NCI-H526 (cell line): ENCODE results near the gene SYNJ1.
"Not testable (repeated sequence)": the region's sequence is repeated elsewhere in the genome, so short reads cannot be mapped to it uniquely, and the experiment has no call there.

Experiments
- DNase-seq, 2 experiments: peaks; one replicate each; lab custom pipeline; 2025; lab: John Stamatoyannopoulos, UW

The SYNJ1 gene

DNA sequence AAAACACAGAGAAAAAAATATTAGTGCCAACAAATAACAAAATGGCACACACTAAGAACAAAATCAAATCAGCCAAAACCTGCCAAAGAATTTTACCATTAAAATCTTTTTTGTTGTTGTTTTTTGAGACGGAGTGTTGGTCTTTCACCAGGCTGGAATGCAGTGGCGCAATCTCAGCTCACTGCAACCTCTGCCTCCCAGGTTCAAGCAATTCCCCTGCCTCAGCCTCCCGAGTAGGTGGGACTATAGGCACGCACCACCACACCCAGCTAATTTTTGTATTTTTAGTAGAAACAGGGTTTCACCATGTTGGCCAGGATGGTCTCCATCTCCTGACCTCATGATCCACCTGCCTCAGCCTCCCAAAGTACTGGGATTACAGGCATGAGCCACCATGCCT is 8.3 kb upstream of the SYNJ1 start:
- DNase-seq = not testable (repeated sequence)

DNA sequence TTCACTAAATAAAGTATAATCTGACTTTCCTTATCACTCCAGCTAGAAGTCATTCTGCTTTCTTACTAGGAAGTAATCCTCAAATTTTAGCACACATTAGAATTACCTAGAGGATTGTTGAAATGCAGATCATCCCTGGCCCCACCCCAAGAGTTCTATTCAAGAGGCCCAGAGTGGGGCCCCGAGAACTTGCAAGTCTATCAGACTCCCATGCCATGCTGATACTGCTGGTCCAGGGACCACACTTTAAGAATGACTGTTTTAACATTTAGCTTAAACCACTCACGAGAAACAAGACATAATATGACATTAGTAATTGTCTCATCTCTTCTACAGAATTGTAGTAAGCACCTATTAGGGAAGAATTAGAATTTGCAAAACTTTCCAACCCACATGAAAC is 7.7 kb upstream of the SYNJ1 start:
- no peak for DNase-seq

DNA sequence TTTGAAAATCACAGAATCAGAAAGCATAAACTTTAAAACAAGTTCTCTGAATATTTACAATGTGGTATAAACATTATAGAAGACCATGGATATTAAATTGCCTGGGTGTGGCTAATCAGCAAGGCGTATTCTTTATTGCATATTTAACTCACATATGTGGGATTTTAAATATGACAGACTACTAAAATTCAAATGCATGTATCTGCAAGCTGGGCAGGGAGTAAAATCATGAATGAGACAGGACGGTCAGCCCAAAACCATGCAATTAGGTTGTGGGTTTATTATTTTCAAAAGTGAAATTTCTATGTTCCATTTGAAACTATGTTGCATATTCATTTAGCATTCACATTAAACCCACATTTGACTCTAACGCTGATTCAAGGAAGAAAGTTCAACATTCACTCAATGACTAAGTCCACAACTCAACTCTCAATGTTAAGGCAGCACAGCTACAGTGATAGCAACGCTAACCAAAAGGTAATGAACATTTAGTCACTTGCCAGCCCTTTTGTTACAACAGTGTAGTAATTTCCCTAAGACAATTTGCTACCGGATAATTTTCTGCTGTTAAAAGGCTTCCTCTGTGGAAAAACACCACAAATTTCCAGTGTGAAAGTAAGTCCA is 6.3 kb upstream of the SYNJ1 start:
- DNase-seq = no peak

DNA sequence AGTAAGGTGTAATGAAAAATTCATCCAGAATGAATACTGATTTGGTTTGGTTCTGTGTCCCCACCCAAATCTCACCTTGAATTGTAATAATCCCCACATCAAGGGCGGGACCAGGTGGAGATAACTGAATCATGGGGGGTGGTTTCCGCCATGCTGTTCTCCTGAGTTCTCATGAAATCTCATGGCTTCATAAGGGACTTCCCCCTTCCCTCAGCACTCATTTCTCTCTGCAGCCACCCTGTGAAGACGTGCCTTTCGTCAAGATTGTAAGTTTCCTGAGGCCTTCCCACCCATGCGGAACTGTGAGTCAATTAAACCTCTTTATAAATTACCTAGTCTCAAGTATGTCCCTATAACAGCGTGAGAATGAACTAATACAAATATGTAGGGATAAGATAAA is 5.5 kb upstream of the SYNJ1 start:
- DNase-seq = no peak

DNA sequence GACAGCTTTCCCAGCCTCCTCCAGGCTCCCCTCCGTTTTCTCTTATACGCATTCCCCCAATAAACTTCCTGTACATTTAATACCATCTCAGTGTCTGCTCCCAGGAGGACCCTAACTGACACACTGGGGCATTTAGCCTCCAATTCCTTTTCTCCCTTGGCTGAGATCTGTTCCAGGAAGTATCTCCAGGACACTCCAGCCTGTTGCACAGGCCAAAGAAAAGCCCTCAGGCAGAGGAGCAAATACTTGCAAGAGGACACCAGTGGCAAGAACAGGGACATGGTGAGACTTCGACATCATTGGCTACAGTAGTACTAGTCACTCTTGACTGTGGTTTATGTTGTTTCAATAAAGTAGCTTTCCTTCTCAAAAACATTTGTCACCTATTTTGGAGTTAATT is 4.7 kb upstream of the SYNJ1 start:
- no peak for DNase-seq

DNA sequence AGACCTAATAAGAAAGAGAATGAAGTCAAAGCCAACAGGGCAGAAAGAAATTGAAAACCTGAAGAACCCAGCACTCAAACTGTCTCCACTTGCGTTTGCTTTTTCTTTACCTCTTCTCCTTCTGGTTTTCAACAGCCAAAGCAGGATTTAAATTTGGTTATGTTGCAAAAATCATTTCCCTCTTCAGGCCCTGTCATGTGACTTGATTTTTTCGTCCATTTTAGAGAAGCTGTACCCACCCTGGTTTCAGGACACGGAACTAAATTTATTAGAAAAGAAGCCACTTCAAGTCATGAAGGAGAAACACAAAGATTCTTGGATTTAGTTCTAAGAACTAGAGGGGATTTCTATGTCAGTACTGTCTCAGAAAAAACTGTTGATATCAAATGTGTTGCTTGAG is 1.0 kb upstream of the SYNJ1 start:
- no peak for DNase-seq

DNA sequence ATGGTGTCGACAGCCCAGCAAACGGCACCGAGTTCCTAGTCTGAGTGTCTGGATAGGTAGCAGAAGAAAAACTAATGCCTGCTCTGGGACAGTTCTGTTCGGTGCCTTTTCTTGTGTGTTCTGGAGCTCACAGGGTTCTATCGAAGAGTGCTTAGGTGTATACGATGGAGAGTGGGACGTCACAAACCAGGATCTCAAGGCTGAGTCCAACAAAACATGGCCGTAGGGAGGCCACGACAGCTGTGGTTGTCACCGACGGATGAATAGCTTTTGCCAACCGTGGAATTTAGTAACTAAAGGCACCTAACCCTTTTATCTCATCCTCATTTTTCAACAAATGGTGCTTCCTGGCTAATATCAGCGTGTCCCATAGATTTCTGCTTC is 635 bp upstream of the SYNJ1 start:
- DNase-seq = peak; percentile 44 to 56

DNA sequence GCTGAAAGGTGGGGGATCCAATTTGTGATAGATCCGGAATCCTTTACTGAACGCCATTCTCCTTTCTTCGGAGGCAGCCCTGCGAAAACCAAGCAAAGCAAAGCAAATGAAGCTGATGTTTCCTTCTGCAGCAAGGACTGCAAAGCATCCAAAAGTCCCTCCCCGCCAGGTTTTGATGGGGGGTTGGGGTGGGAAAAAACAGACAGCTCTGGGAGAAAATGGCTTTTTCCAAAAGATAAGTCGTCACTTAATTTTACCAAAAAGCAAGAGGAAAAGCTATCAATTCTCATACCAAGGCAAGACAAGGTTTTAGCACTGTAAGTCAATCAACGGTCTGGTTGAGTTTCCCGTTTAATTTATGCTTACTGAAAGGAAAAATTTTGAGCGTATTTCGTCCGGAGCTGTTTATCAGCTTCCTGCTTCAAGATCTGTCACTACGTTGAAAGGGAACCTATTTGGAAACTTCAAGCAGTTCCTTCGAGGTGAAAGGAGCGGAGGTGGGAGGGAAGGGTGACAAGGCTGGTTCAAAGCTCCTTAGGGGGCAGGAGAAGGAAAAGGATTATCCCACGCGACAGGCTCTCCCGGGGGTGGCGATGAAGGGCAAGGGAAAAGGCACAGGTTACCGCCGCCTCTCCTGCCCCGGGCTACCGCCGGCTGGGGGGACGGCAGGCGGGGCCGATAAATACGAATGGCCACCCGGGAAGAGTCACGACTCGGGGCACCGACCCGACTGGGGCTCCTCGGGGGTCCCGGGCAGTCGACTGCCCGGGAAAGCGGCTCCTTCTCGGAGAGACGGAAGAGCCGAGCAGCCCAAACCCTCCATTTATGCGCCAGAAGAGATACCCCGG is 750 bp downstream of the SYNJ1 start:
- DNase-seq = peak; percentile 18 to 74

DNA sequence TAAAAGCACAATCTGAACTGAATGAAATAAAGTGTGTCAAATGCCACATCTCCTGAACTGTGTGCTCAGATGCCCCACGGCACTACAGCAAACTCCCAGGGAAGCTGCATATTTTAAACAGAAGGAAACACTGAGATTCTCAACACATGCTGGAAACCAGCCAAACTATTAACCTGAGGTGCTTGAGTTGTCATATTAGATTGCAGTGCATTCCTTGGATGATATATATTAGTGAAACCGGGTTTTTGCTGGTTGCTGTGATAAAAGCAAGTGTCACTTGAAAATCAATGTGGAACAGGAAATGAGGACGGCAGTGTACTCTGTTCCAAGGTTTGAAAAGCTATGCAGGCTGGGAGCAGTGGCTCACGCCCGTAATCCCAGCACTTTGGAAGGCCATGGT is 8.7 kb downstream of the SYNJ1 start:
- no peak for DNase-seq

DNA sequence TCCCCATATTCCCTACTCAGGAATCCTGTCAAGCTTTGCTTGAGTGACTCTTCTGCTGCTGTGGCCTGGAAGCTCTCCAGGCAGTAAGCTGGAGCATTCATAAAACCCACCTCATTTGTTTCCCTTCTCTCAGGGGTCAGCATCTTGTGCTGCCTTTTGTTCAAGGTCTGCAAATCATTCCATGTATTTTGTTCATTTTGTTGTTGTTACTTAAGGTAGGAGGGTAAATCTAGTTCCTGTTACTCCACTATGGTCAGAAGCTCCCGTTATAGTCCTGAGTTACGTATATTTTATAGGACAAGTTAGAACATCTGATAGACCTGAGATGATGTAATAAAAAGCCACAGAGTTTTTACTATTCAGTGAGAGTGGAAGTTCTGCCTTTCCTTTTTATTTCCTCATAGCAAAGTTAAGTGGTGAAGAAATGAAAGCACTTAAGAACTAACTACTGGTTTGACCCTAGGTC is 9.9 kb downstream of the SYNJ1 start:
- DNase-seq = no peak

DNA sequence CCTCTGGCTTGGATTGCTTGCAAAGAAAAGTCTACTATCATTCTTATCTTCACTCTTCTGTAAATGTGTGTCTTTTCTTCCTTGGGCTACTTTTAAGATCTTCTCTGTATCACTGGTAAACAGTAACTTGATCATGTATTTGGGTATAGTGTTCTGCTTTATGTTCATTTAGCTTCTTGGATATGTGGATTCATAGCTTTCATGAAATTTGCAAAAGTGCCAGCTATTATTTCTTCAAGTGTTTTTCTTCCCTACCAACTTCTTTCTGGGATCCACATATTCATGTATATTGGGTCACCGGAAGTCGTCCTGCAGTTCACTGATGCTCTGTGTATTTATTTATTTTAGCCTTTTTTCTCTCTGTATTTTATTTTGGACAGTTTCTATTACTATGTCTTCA is 11.3 kb downstream of the SYNJ1 start:
- no peak for DNase-seq

DNA sequence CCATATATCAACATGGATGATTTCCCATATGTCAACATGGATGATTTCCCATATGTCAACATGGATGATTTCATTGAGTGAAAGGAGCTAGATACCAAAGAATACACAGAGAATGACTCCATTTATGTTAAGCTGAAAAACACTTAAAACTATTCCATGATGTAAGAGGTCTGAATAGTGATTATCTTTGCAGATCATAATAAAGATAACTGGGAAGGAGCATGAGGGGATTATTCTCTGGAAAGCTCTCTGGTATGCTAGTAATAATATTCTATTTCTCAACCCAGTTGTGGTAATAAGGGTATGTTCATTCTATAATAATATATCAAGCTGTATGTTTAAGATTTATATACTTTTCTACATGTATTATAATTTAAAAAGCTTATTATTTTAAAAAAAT is 14.1 kb downstream of the SYNJ1 start:
- DNase-seq = no peak

DNA sequence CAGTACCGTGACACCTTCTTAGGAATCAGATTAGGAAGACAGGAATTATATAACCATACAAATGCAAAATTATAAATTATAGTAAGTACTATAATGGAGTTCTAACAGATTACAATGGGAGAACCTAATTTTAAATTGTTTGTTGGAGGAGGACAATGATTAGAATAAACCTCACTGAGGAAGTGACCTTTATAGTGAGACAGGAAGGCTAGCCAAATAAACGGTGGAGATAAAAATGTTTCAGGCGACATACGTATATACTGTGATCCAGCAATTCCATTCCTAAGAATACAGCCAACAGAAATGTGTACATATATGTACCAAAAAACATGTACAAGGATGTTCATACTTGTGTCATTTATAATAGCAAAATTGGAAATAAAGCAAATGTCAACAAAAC is 15.2 kb downstream of the SYNJ1 start:
- no peak for DNase-seq

DNA sequence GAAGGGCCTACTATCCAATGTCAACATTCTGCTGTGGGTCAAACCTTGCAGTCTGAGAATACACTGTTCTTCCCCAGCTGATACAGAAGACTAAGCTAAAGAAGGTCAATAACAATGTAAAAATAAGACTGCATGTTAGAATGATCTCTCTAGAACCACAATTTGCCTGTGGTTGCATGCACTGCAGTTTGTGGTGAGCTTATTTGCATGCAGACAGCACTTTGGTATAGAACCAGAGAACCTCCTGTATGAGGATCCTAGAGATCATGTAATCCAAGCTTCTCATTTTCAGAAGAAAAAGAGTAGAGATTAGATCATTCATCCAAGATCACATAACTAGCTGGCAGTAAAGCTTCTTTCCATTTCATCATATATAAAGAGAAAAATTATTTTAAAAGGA is 15.8 kb downstream of the SYNJ1 start:
- DNase-seq = peak; percentile 49 to 60

DNA sequence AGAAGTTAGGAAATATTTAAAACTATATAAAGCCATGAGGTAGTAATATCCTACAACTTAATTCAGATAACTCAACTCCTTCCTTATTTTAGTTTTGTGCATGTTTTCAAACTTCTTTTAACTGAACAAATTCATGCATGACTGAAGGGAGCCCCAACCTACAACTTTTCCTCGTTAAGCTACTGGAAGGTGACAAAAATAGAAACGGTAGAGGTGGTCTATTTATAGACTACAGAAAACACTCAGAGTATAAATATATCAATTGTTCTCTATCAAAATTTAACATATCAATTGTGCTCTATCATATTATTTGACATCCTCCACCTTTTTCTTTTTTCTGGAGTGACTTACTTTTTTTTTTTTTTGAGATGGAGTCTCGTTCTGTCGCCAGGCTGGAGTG is 16.8 kb downstream of the SYNJ1 start:
- DNase-seq = no peak

DNA sequence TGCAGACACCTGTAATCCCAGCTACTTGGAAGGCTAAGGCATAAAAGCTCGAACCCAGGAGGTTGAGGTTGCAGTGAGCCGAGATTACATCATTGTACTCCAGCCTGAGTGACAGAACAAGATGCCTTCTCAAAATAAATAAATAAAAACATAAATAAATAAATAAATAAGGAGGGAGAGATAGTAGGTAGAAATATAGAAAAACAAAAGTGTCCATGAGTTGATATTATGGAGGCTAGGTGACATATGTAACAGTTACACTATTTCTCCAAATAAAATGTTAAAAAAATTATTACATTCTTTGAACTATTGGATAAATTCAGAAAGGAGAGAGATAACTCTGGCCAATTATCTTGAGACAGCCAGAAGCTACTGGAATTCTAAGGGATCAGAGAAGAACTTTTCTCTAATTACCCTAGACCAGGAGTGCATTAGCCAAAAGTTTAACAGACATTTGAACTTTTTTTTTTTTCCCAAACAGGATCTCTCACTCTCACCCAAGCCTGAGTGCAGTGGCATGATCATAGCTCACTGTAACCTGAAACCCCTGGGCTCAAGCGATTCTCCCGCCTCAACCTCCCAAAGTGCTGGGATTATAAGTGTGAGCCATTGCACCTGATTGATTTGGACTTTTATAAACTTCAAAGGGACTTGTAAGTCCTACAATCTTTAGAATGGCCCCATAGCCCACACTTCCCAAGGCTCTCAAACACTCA is 17.6 kb downstream of the SYNJ1 start:
- no peak for DNase-seq

DNA sequence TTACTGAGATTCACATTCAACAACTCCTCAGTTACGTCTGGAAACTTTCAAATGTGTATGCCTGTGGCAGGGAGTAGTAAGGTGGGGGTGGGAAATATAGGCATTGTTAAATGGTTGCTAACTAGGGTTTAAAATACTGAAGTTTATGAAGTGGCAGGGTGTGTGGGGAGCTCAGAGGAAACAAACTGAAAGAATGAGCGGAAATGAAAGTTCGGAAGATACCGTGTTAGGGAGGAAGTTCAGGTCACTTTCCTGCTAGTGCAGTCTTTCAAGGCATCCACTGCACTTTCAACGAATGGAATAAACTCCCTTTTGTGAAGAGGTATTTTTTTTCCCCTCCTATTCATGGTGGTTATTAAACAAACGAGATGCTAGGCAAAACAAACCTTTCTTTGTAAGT is 19.7 kb downstream of the SYNJ1 start:
- no peak for DNase-seq

DNA sequence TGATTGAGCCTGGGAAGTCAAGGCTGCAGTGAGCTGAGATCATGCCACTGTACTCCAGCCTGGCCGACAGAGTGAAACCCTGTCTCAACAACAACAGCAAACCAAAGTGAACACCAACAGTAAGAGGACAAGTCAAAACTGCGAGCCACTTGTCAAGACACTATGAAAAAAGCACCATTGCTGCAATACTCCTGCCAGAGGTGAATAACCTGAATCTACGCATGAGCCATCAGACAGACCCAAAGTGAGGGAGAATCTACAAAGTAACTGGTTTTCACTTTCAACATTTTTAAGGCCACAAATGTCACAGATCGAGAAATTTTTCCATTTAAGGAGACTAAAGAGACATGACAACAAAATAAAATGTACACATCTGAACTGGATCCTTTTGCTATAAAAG is 21.9 kb downstream of the SYNJ1 start:
- no peak for DNase-seq

DNA sequence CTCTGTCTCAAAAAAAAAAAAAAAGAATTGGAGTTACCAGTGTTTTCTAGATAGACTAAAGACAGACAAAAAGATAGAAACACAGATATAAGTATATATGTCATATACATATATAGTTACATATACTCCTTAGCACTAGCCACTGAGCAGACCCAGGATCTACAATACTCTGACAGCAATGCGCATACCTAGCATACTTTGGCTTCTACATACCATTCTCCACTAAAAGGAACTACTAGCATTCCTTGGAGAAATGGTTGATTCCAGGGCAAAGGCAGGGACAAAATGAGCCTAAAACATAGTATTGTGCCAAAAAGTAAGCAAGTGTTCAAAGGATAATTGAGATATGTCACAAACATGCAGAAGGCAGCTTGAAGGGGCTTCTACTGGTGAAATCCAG is 22.7 kb downstream of the SYNJ1 start:
- DNase-seq = no peak

DNA sequence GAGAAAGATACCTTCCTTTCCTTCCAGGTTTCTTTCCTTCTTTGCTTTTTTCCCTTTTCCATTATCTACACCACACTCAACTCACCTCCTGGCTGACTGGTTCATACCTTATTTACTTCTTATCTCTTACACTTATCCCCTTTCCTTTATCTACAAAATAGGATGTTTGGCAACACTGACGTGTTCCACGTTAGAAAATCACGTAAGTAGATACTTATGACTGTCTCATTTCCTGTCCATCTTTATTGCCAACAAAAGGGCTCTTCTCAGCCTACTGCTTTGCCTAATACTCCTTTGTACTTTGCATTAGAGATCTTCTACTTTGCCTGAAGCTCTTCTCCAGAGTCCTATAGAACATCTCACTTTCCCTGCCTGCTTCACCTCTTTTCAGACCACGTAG is 25.1 kb downstream of the SYNJ1 start:
- peak; percentile 47 to 60 for DNase-seq

DNA sequence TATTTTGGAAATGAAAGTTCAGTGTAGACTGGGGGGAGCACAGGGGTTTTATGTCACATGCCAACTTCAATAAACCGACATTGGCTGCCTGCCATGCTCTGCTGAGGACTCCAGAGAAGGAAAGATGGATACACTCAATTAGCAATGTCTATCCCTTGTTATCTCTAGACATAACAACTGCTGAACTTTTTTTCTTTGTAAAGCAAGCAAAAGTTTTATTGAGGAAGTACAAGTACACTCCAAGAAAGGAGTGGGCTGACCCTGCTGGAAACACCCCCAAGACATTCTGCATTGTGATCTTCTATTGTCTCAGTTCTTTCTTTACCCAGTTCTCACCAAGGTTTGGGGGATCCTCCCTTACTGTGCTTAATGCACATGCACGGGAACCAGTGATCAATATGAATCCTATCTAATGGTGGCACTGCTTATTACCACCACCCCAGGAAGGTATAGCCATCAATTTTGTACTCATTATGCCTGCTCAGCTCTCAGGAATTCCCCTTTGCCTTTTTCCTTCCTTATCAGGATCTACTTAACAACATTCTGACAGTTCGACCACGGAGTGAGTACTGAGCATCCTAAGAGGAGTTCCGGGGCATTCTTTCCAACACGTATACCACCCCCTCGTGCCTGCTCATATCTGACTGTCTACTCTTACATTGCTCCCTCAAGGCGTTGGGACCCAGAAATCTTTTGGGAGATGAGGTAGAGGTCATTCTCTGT is 28.7 kb downstream of the SYNJ1 start:
- DNase-seq = no peak

DNA sequence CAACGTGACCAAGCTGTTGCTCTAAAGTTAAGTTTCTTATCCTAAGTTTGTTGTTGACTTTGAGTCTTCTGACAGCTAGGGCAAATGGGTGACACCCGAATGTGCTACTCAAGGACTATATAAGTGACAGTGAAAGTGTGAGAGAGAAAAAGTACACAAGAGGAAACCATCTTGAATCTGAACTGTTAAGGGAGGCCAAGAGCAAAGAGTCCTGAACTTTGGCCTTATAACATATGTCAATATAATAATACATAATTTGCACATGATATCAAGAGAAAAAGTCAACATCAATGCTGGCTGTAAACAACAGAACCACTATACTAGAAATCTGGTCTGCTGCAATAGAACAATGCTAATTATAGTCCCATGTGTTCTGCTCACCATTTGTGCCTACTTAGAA is 29.5 kb downstream of the SYNJ1 start:
- DNase-seq = no peak
